HG02759 (cell line): ENCODE measurements around the gene DRC3.
"Not testable (repeated sequence)": the region's sequence is repeated elsewhere in the genome, so short reads cannot be mapped to it uniquely, and the experiment has no call there.

Source experiments
- ATAC-seq: cut with Tn5 transposase; IDR thresholded peaks from one replicate; pipeline ENCODE4 v1.9.1; 2021; ENCODE audit warnings: mild to moderate bottlenecking, moderate library complexity; ENCODE audit not compliant: unreplicated experiment

DRC3 gene

GRCh38 chr17:17990282-17990681 lies 17.6 kb downstream of the DRC3 start:
- ATAC-seq, result no peak

DNA sequence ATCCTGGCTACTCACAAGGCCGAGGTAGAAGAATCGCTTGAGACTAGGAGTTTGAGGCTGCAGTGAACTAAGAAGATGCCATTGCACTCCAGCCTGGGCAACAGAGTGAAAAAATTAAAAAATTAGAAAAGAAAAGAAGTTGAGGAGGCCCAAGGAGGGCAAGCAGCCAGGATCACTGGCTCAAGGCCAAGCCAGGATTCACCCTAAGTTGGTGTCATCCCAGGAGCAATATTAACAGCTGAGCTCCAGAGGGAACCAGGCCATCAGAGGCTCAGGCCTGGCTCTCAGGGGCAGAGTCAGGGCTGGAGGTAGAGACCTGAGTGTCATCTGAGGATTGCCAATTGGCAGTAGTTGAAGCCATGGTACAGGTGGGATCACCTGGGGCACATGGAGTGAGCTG lies 20.7 kb downstream of the DRC3 start:
- no peak for ATAC-seq

DNA sequence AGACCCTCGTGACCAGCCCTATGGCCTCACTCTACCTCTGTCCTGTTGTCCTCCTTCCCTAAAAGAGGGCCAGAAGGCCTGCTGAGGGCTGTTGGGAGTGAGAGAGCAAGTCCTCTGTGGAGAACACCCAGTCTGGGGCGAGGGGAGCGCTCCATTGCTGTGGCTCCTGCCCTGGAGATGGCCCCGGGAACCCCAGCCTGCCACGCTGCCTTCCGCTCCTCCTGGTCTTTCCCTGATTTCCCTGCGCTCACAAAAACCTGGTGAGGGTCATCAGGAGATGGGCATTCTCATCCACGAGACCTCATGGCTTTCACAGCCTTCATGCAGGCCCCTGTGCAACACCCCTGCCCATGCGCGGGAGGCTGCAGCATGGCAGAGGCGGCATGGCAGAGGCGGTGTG lies 21.2 kb downstream of the DRC3 start:
- ATAC-seq, result no peak

- no peak for ATAC-seq
Observed at GRCh38 chr17:17994271-17995069, 21.8 kb downstream of the DRC3 start.

- not testable (repeated sequence) for ATAC-seq
Observed at GRCh38 chr17:17995887-17996286, 23.2 kb downstream of the DRC3 start.

- no peak for ATAC-seq
Observed at GRCh38 chr17:17998934-17999333, 26.3 kb downstream of the DRC3 start.

DNA sequence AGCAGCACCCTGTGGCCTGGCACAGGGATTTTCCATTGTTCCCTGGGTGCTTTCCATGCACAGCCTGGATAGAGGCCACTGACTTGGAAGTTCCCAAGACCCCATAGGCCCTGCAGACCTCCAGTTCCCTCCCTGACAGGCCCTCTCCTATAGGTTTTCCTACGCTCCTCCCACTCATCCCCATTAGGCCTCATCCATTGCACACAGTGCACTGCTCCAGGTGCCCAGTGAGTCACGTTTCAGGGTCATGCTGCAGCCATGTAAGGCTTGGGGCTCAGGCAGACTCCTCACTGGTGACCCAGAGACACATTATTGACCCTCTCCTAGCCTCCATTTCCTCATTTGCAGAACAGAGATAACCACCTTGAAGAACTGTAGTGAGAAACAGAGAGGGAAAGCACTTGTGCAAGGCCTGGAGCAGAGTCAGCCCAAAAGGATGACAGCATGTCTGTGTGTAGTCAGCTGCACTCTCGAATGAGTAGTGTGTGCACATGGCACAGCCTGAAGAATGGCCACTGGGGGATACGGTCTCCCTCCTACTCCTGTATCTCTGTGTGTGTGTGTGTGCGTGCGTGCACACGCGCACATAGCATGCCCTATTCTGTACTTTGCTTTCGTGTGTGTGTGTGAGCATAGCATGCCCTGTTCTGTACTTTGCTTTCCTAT lies 26.8 kb downstream of the DRC3 start:
- no peak for ATAC-seq

DNA sequence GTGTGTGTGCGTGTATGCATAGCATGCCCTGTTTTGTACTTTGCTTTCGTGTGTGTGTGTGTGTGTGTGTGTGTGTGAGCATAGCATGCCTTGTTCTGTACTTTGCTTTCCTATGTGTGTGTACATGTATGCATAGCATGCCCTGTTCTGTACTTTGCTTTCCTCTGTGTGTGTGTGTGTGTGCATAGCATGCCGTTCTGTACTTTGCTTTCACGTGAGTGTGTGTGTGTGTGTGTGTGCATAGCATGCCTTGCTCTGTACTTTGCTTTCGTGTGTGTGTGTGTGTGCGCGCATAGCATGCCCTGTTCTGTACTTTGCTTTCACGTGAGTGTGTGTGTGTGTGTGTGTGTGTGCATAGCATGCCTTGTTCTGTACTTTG lies 27.4 kb downstream of the DRC3 start:
- no peak for ATAC-seq

GRCh38 chr17:18002171-18002570 lies 29.5 kb downstream of the DRC3 start:
- no peak for ATAC-seq

DNA sequence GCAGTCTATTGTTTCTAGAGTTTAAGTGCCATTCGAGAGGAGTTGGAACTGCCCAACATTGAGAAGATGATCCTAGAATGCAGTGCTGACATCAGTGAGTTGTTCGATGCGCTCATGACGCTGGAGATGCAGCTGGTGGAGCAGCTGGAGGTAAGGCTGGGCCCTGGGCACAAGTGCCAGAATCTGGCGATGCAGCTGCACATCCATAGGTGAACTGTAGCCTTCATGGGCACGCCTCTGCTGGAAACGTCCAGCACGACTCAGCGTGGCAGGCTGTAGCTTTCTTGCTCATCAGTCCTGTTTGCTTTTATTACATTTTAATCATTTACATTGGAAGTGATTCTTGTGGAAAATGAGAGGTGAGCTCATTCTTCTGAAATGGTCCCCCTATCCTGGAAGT lies 31.7 kb downstream of the DRC3 start:
- ATAC-seq, result no peak

DNA sequence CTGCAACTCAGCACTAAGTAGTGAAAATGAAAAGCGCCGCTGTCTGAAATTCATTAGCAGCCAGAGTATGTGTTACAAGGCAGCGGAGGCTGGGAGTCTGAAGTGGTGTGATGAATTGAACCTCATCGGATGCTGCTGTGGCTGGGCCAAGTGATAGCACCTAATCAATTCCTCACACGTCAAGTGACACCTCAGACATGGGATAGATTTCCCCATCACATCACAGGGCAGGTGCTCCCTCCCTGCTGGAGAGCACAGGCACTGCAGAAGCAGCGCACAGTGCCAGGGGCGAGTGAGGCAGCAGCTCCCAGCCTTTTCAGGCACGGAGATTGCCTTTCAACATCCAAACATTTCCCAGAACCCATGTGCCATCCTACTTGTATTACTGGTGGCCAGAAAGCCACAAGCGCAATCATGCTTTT lies 32.2 kb downstream of the DRC3 start:
- ATAC-seq, result no peak

- no peak for ATAC-seq
Observed at GRCh38 chr17:18005496-18005895, 32.8 kb downstream of the DRC3 start.

DNA sequence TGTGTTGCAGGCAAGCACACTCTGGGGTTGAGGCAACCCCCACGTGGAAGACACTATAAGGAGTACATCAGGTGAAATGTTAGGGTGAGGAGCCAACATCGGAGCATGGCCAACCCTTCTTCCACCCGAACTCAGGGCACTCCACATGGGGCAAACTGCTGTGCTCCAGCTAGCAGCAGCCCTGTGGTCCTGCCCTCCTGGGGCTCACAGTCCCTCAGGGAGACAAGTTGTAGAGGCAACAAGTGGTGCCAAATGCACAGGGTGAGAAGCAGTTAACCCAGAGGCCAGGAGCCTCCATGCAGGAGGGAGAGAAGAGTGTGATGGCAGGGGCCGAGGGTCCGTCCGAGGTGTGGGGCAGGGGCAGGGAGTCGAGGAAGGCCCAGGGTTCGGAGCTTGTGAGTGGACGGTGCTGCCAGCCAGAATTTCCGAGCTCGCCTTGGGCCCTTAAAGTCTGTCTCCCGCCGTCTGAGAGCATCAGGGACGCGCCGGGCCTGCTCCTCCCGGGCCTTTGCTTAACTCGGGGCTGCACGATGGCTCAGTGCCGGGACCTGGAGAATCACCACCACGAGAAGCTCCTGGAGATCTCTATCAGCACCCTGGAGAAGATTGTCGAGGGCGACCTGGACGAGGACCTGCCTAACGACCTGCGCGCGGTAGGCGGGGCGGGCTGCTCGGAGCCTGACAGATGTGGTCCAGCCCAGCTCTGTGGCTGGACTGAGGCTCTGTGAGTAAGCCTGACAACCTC lies 34.0 kb downstream of the DRC3 start:
- ATAC-seq, result no peak

- no peak for ATAC-seq
Observed at GRCh38 chr17:18008496-18009268, 36.0 kb downstream of the DRC3 start.

- ATAC-seq, result no peak
Observed at GRCh38 chr17:18009609-18010420, 37.2 kb downstream of the DRC3 start.

GRCh38 chr17:18011286-18011685 lies 38.6 kb downstream of the DRC3 start:
- ATAC-seq, result no peak

GRCh38 chr17:18014006-18014405 lies 41.3 kb downstream of the DRC3 start:
- no peak for ATAC-seq

GRCh38 chr17:18015593-18015992 lies 42.9 kb downstream of the DRC3 start:
- ATAC-seq, result no peak

GRCh38 chr17:18016426-18016825 lies 43.8 kb downstream of the DRC3 start:
- ATAC-seq, result no peak

- no peak for ATAC-seq
Observed at GRCh38 chr17:18017958-18018357, 45.3 kb downstream of the DRC3 start.
